ENCODE data around the gene KNG1. TPM values are rescaled to one million over a fixed set of nuclear protein-coding genes. Genes with fewer than 3 reads are reported as not detected.

Gene KNG1
- total RNA-seq, 4 donors from 2014 or later, result not detected

- Histone ChIP-seq H3K27me3 (no peaks in the 10 kb centered on the region), H3K9me3 (no peaks in the 10 kb centered on the region), H3K4me1 (peaks cover 23 to 49% (median 25%) of the 10 kb centered on the region in 3 donors), H3K27ac (peak overlapping the region in 2 of 4 donors; percentile 41 to 45), H3K36me3 (peaks cover 33 to 85% of the 10 kb centered on the region in 2 donors), H3K4me3 (no peak overlapping the region)
- TF ChIP-seq POLR2AphosphoS5 (IDR thresholded peaks at IDR 0.05) (peak; percentile 15), CTCF (IDR thresholded peaks at IDR 0.05) (peak in 1 of 4 experiments; percentile 11), POLR2A (IDR thresholded peaks at IDR 0.05) (no peak)
- ATAC-seq, result no peak
- 54 to 63% methylated on average over 7 of the region's 8 CpGs for WGBS, 2 donors (ENCODE audit: low coverage in 1 of 2)
Measured at GRCh38 chr3:186790261-186790981, 73.3 kb downstream of the KNG1 start.

Small RNA genes lying within 50 kb of the gene (small RNA-seq; reads per million reads assigned to genes)
- gene RF00092, result 0 reads per million in 4 donors
- 0 reads per million in 4 donors for gene RNU6-1105P
- 0 reads per million in 4 donors for gene SNORA4
- gene SNORA63, result 0 reads per million in 4 donors
- gene SNORA81, result 0 reads per million in 4 donors
- gene SNORD2, result 0 reads per million in 4 donors

Other genes with a start within 250 kb of the KNG1 start
- 1 to 10 TPM in 2 of 4 donors, under 1 TPM in 1, not detected in 1; 0.39 to 3.1 (median 3.1) TPM for gene CRYGS, start 173.0 kb upstream of the KNG1 start, total RNA-seq
- 10 to 100 TPM in 3 of 4 donors, 1 to 10 TPM in 1; 8.8 to 14.2 (median 12.0) TPM for gene TBCCD1, start 150.0 kb upstream of the KNG1 start, total RNA-seq
- 10 to 100 TPM; 19.5 to 40.0 (median 33.5) TPM for gene DNAJB11, start 146.6 kb upstream of the KNG1 start, total RNA-seq
- gene AHSG, start 104.3 kb upstream of the KNG1 start, total RNA-seq, result not detected
- not detected for gene FETUB, start 77.0 kb upstream of the KNG1 start, total RNA-seq
- not detected for gene HRG, start 51.3 kb upstream of the KNG1 start, total RNA-seq
- 100 to 1,000 TPM; 359 to 660 (median 508) TPM for gene EIF4A2, start 66.2 kb downstream of the KNG1 start, total RNA-seq
- 10 to 100 TPM in 2 of 4 donors, 1 to 10 TPM in 2; 8.1 to 12.2 (median 10.5) TPM for gene RFC4, start 89.1 kb downstream of the KNG1 start, total RNA-seq
- 10 to 100 TPM in 1 of 4 donors, under 1 TPM in 3; 0.23 to 34.5 (median 0.57) TPM for gene ADIPOQ, start 125.4 kb downstream of the KNG1 start, total RNA-seq
- 10 to 100 TPM; 18.0 to 32.2 (median 20.9) TPM for gene ST6GAL1, start 213.2 kb downstream of the KNG1 start, total RNA-seq